Activated CD4-positive, CD25-positive, alpha-beta regulatory T cell treated with anti-CD3 and anti-CD28 coated beads, Interleukin-2, amount 50 U/mL, for 24 hours (primary cell): Measurements from ENCODE around the gene COA1.
"Not testable (repeated sequence)": the region's sequence is repeated elsewhere in the genome, so short reads cannot be mapped to it uniquely, and the experiment has no call there.

Source experiments
- ATAC-seq, 2 donors: fragments of 150-1000 bp; cut with Tn5 transposase; one replicate each; pipeline ENCODE4 v1.10.0; 2021; ENCODE audit warnings: mild to moderate bottlenecking in 1 of 2, moderate library complexity in 1 of 2

COA1 gene

GRCh38 chr7:43758029-43758821 is 28.9 kb upstream of the COA1 start, which contains the start of gene BLVRA:
Gene BLVRA, plus strand, starts transcription at chr7:43758680. Its CDS starts 12,479 bp downstream, at chr7:43771159.
- peak; percentile 78 to 79 for ATAC-seq

DNA sequence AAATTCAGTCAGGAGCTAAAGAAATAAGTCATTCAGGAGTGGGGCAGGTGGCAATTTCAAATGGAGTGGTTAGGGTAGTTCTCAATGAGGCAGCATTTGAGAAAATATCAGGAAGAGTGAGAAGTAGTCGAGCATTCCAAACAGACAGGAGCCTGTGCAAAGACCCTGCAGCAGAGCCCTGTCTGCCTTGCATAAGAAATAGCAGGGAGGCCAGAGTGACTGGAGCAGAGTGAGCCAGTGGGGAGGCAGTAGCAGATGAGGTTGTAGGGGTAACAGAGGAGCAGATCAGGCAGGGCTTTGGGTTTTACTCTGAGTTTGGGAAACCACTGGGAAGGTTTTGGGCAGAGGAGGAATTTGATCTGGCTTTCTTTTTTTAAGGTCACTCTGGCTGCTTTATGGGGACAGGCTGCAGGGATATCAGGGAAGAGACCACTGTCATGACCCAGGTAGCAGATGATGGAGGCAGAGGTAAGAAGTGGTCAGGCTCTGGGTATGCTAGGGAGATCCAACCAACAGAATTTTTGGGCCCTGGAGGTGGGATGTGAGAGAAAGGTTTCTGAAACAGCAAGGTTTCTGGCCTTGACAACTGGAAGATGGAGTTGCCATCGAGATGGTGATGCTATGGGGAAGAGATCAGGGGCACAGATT is 27.9 kb upstream of the COA1 start:
- no peak for ATAC-seq

DNA sequence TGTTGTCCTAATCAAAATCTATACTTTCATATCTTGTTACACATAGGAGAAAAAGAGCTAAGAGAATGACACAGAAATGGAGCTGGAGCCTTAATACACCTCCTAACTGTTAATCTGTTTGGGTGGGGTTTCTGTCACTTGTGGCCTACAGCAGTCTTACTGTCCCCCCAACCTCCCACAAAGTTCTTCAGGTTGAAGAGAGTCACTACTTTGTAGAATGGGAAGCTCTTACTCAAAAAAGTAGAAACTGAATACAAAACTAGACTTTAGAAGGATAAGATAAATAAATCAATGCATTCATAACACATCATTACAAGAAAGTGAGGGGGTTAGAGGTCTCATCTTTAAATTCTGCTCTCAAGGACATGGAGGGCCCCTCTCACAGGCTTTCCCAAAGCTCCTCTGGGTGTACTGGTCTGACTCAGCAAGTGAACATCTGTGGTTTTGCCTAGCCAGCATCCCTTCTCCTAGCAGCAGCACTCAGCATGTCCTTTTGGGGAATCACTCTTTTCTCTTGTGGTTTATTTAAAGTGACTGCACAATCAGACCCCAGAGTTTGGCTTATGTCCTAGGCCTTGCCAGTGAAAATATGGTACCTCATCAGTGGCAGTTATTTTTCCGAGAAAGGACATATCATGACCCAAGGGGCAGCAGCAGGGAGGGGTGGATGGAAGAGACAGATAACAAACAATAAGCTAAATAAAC is 27.2 kb upstream of the COA1 start:
- ATAC-seq = no peak

DNA sequence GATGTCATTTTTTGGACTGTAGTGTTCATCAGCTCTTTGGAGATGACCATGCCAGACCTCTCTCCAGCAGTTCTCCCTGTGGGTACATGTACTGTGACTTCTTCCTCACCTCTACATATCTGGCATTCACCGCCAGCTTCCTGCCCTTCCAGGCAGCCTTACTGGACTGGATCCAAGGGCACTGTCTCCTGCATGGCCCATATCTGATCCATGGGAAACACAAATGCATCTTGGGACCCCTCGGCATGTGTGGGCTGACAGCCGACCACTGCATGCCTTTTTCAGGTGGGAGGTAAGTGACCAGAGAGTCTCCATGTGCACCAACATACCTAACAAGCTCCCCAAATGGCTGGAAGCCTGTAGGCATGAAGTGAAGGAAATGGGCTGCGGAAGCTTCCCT is 25.3 kb upstream of the COA1 start:
- no peak for ATAC-seq

DNA sequence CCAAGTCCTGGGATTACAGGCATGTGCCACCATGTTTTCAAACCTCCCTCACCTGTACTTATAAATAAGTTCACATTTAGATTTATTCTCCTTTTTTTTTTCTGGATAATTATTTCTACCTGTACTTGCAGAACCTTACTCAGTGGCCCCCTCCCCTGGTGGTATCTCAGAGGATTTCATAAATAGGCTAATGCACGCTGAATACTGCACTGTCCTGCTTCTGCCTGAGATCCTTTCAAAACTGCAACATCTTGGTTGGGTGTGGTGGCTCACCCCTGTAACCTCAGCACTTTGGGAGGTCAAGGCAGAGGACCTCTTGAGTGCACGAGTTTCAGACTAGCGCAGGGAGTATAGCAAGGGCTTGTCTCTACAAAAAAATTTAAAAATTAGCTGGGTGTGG is 24.5 kb upstream of the COA1 start:
- no peak for ATAC-seq

DNA sequence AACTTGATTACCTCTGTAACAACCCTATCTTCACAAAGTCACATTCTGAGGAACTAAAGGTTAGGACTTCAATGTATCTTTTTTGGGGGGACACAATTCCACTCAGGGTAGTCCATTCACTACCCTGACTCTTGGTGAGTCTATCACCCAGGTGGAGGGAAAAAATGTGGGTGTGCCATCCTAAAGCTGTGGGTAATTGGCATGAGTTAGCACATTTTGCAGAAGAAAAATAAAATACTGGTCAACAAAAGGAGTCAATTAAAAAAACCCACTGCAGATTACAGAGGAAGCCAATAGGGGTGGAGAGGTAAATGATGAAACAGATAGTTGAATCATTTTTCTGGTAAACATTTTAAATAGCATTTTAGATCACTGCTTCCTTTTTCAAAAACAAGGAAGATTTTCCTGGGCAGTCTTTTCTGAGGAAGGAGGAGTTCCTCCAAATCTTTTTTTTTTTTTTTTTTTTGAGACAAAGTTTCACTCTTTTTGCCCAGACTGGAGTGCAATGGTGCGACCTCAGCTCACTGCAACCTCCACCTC is 24.0 kb upstream of the COA1 start:
- no peak for ATAC-seq

GRCh38 chr7:43752411-43752810 is 23.1 kb upstream of the COA1 start:
- no peak for ATAC-seq

- ATAC-seq = no peak
Observed at GRCh38 chr7:43750016-43750887, 20.9 kb upstream of the COA1 start.

DNA sequence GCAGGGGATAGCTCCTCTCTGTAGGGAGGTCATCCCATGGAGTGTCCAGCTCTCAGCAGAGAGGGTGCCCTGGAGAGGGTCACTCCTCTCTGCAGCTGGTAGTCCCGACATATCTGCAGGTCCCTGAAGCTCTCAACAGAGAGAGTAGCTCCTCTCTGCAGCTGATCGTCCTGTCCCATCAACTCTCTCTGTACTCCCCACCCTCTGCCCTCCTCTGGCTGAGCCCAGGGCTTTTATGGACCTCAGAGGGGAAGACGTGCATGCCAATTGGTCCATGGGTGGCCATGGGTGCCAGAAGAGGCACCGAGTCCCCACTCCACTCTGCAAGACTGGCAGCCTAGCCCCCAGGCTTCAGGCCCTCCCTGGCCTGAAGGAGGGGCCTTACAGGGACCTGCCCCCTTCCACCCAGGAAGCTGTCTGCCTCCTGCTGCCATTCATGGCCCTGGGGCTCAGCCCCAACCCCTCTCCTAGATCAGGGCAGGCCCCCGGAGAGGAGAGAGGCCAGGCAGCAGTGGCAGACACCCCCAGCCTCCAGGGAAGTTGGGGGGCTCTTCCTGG is 20.1 kb upstream of the COA1 start:
- ATAC-seq = no peak

GRCh38 chr7:43747328-43748105 is 18.2 kb upstream of the COA1 start:
- no peak for ATAC-seq

DNA sequence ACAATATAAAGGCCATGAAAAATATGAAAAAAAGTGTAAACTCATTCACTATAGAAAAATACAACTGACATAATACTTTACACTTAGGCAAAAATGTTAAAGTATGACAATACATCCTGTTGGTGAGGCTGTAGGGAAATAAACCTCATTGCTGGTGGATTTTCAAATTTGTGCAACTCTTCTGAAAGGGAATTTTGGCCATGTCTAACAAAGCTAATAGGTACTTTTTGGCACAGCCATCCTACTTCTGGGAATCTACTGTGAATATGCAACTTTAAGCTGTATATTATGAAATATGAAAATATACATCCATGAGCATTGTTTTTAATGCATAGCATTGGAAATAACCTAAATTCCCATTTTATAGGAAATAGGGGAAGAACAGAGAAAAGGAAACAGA is 13.4 kb upstream of the COA1 start:
- ATAC-seq = no peak

DNA sequence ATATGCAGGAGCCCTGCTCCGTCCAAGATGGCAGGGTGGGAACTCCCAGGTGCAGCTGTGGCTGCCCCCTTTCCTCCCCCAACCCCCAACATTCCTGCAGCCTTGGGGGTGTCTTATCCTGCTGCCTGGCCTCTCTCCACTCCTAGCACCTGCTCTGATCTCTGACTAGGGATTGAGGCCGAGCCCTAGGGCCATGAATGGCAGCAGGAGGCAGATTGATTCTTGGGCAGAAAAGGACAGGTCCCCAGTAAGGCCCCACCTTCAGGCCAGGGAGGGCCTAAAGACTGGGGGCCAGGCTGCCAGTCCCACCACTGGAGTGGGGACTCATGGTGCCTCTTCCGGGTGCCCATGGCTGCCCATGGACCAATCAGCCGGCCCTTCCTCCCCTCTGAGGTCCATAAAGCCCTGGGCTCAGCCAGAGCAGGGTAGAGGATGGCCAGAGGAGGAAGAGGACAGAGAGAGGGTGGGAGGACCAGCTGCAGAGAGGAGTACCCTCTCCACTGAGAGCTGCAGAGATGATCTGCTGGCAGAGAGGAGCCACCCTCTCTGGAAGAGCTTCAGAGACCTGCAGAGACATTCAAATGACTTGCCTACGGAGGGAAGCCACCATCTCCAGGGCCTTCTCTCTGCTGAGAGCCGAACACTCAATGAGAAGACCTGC is 8.3 kb upstream of the COA1 start:
- no peak for ATAC-seq

DNA sequence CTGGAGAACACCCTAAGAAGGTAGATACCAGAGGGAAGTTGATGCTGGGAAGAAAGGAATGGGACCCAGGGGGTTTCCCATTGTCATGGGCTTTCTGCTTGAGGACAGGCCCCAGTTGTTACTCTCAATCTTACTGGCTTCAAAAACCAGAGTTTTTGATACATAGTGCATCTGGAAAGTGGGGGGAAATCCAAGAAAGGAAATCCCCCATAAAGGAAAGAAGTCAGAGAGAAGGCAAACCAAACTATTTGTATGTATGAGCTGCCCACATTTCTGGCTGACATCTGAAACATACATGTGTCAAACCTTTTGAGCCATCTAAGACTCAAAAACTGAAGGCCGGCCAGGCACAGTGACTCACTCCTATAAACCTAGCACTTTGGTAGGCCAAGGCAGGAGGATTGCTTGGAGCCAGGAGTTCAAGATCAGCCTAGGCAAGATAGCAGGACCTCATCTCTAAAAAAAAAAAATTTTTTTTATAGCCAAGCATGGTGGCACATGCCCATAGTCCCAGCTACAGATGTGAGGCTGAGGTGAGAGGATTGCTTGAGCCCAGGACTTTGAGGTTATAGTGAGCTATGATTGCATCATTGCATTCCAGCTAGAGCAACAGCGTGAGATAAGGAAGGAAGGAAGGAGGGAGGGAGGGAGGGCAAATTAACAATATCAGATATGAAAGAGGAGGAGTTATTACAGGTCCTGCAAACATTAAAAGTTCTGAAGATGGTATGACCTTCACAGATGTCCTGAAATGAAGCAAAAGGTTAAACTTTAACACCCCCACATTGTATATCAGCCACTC is 6.7 kb upstream of the COA1 start:
- ATAC-seq = peak; percentile 77 to 87

DNA sequence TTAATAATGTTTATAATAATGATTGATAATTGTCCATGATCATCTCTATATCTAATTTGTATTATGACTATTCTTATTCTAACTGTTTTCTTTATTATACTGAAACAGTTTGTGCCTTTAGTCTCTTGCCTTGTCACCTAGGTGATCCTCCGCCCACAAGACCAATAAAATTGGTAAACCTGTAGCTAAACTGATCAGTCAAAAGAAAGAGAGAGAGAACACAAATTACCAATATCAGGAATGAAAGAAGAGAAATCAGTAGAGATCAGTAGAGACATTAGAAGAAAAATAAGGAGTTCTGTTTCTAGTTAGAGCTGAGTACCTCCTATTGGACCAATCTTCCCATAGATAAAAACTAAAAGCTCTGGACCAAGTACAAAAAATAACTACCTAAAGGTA is 6.1 kb upstream of the COA1 start:
- ATAC-seq = no peak

DNA sequence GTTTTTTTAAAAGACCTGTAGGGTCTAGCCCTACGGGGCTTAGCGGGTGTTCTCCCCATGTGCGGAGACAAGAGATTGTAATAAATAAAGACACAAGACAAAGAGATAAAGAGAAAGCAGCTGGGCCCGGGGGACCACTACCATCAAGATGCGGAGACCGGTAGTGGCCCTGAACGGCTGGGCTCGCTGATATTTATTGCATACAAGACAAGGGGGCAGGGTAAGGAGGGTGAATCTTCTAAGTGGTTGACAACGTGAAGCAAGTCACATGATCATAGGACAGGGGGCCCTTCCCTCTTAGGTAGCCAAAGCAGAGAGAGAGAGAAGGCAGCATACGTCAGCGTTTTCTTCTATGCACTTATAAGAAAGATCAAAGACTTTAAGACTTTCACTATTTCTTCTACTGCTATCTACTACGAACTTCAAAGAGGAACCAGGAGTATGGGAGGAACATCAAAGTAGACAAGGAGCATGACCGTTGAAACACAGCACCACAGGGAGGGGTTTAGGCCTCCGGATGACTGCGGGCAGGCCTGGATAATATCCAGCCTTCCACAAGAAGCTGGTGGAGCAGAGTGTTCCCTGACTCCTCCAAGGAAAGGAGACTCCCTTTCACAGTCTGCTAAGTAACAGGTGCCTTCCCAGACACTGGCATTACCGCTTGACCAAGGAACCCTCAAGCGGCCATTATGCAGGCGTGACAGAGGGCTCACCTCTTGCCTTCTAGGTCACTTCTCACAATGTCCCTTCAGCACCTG is 5.4 kb upstream of the COA1 start:
- ATAC-seq = not testable (repeated sequence)

DNA sequence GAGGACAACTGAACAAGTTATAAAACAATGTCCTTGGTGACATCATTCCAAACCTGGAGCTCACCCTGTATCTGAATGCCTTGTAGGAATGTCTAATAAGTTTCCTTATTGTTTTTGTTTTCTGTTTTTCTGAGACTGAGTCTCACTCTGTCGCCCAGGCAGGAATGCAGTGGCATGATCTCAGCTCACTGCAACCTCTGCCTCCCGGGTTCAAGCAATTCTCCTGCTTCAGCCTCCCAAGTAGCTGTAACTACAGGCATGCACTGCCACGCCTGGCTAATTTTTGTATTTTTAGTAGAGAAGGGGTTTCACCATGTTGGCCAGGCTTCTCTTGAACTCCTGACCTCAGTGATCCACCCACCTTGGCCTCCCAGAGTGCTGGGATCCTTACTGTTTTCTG is 2.2 kb upstream of the COA1 start:
- ATAC-seq = not testable (repeated sequence)

DNA sequence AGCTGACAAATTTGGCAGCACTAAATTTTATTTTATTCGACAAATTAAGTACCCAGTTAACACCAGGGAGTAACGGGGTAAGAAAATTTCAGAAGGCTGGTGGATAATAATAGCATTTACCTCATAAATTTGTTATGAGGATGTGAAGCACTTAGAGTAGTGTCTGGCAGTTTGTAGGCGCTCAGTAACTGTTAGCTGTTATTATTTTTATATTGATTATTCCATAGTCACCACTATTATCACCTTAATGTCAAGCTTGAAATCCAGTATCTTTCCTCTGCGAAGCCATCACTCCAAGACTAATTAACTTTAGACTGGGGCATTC is 563 bp upstream of the COA1 start:
- ATAC-seq = no peak

DNA sequence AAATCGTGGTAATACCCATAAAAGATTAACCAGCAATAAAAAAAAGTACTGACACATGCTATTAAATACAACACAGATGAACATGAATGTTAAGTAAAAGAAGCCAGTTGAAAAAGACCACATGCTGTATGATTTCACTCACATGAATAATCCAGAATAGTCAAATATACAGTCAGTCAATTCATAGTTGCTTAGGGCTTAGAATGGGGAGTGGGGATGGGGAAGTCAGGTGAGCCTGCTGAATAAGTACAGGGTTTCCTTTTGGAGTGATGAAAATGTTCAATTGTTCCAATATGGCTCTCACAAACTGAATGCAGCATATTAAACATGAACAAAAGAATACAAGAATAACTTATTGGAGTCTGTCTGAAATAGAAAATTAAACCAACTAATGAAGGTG is 1.8 kb downstream of the COA1 start:
- no peak for ATAC-seq

DNA sequence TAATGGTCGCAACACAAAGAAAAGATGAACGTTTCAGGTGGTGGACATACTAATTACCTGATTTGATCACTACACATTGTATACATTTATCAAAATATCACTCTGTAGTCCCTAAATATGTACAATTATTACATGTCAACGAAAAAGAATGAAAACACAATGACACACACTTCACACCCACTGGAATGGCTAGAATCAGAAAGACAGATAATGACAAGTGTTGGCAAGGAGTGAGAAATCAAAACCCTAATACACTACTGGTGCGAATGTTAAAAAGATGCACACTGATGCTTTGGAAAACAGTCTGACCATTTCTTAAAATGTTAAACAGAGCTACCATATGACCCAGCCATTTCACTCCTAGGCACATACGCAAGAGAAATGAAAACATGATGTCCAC is 2.3 kb downstream of the COA1 start:
- no peak for ATAC-seq
